Measurements from ENCODE around the gene CHMP3.

DNA sequence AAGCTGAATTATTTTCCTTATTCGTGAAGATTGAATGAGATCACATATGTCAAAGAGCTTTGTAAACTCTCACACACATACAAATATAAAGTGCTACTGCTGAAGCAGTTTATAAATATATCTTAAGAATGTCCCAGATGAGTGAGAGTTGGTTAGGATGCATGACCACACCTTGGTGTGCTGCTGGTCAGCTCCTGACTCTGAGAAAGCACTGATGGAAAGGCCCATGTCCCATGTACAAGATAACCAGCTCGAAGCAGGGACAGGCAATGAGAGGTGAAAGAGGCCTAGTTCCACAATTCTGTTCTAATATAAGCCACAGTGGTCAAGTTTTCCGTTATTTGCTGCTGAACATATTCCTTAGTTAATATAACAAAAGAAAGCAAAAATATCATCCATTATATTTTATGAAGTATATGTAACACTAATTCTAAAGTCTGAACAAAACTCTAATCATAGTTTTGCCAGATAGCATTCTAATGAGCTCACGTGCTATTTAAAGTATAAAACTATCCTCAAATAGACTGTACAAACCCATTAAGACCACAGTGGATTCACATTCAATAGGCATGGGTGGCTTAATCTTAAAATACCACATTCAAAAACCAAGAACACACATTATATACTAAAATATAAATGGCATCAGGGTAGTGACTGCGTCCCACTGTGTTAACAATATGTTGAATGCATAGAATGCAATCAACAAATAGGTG is 49.1 kb downstream of the CHMP3 start:
- TF ChIP-seq, protein P1, sequence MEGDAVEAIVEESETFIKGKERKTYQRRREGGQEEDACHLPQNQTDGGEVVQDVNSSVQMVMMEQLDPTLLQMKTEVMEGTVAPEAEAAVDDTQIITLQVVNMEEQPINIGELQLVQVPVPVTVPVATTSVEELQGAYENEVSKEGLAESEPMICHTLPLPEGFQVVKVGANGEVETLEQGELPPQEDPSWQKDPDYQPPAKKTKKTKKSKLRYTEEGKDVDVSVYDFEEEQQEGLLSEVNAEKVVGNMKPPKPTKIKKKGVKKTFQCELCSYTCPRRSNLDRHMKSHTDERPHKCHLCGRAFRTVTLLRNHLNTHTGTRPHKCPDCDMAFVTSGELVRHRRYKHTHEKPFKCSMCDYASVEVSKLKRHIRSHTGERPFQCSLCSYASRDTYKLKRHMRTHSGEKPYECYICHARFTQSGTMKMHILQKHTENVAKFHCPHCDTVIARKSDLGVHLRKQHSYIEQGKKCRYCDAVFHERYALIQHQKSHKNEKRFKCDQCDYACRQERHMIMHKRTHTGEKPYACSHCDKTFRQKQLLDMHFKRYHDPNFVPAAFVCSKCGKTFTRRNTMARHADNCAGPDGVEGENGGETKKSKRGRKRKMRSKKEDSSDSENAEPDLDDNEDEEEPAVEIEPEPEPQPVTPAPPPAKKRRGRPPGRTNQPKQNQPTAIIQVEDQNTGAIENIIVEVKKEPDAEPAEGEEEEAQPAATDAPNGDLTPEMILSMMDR (IDR thresholded peaks at IDR 0.05; ENCODE audit: insufficient read depth, low read length, poor library complexity, severe bottlenecking) = no peak
- no peak for TF ChIP-seq EZH2phosphoT487 (conservative IDR thresholded peaks at IDR 0.05; ENCODE audit: low read length)

Data from SU-DHL-6 (cell line).